ENCODE results near the gene PXDC1.

Gene PXDC1

GRCh38 chr6:3740551-3741476 lies 10.7 kb downstream of the PXDC1 start:
- no peaks in the 10 kb centered on the region for H3K27me3 ChIP-seq
- no peak overlapping the region for H3K9ac ChIP-seq
- peaks cover 40% of the 10 kb centered on the region for H3K4me1 ChIP-seq
- H3K9me3 ChIP-seq = no peaks in the 10 kb centered on the region
- no peak overlapping the region for H3K27ac ChIP-seq
- peaks cover 4% of the 10 kb centered on the region; the same call in 1 of the 2 replicates for H3K36me3 ChIP-seq
- 0 out of 2 replicates have a peak, but pooled peaks cover 5% of the 10 kb centered on the region for H4K20me1 ChIP-seq
- H3K4me3 ChIP-seq = no peak overlapping the region
- no peak overlapping the region for H3K4me2 ChIP-seq
- TF ChIP-seq Cebpa-rat (IDR thresholded peaks at IDR 0.05) = no peak

GRCh38 chr6:3739311-3739897 lies 12.1 kb downstream of the PXDC1 start:
- H3K9me3 ChIP-seq = peaks cover 11% of the 10 kb centered on the region
- no peak overlapping the region for H3K4me2 ChIP-seq
- no peak overlapping the region for H3K27ac ChIP-seq
- H3K4me1 ChIP-seq = peaks cover 39% of the 10 kb centered on the region
- H3K36me3 ChIP-seq = peaks cover 12% of the 10 kb centered on the region
- no peak for TF ChIP-seq Cebpa-rat (IDR thresholded peaks at IDR 0.05)
- H3K4me3 ChIP-seq = no peak overlapping the region
- H4K20me1 ChIP-seq = 0 out of 2 replicates have a peak, but pooled peaks cover 5% of the 10 kb centered on the region
- H3K27me3 ChIP-seq = no peaks in the 10 kb centered on the region
- H3K9ac ChIP-seq = no peak overlapping the region

- H3K36me3 ChIP-seq = peaks cover 12% of the 10 kb centered on the region
- no peak for TF ChIP-seq Cebpa-rat (IDR thresholded peaks at IDR 0.05)
- peaks cover 31% of the 10 kb centered on the region for H3K4me1 ChIP-seq
Observed at GRCh38 chr6:3738381-3739131, 13.0 kb downstream of the PXDC1 start.

GRCh38 chr6:3737831-3738210 lies 13.7 kb downstream of the PXDC1 start:
- TF ChIP-seq Cebpa-rat (IDR thresholded peaks at IDR 0.05) = no peak
- Histone ChIP-seq H3K4me2 (no peak overlapping the region), H3K27me3 (no peaks in the 10 kb centered on the region), H3K4me3 (no peak overlapping the region), H3K9ac (no peak overlapping the region), H3K4me1 (peaks cover 24% of the 10 kb centered on the region), H3K27ac (no peak overlapping the region), H3K36me3 (peaks cover 12% of the 10 kb centered on the region), H3K9me3 (peaks cover 11% of the 10 kb centered on the region), H4K20me1 (0 out of 2 replicates have a peak, but pooled peaks cover 10% of the 10 kb centered on the region)

More at GRCh38 chr6:3738381-3739131, 13.0 kb downstream of the PXDC1 start:
- H3K4me3 ChIP-seq = no peak overlapping the region
- no peak overlapping the region for H3K9ac ChIP-seq
- no peak overlapping the region for H3K27ac ChIP-seq
- H3K9me3 ChIP-seq = peaks cover 11% of the 10 kb centered on the region
- H3K4me2 ChIP-seq = no peak overlapping the region
- H3K27me3 ChIP-seq = no peaks in the 10 kb centered on the region
- 0 out of 2 replicates have a peak, but pooled peaks cover 10% of the 10 kb centered on the region for H4K20me1 ChIP-seq

- Histone ChIP-seq H3K9ac (no peak overlapping the region), H3K36me3 (peaks cover 12% of the 10 kb centered on the region), H3K27me3 (no peaks in the 10 kb centered on the region), H3K9me3 (peaks cover 11% of the 10 kb centered on the region), H3K27ac (no peak overlapping the region), H3K4me3 (no peak overlapping the region), H4K20me1 (0 out of 2 replicates have a peak, but pooled peaks cover 10% of the 10 kb centered on the region), H3K4me1 (peaks cover 21% of the 10 kb centered on the region), H3K4me2 (no peak overlapping the region)
- TF ChIP-seq Cebpa-rat (IDR thresholded peaks at IDR 0.05) = no peak
Observed at GRCh38 chr6:3737149-3737830, 14.2 kb downstream of the PXDC1 start.

GRCh38 chr6:3735029-3735605 lies 16.4 kb downstream of the PXDC1 start:
- Histone ChIP-seq H3K9ac (no peak overlapping the region), H3K9me3 (peaks cover 11% of the 10 kb centered on the region), H4K20me1 (0 out of 2 replicates have a peak, but pooled peaks cover 5% of the 10 kb centered on the region), H3K4me3 (no peak overlapping the region), H3K27me3 (no peaks in the 10 kb centered on the region), H3K4me2 (no peak overlapping the region), H3K27ac (no peak overlapping the region), H3K4me1 (peaks cover 21% of the 10 kb centered on the region), H3K36me3 (peaks cover 12% of the 10 kb centered on the region)
- TF ChIP-seq Cebpa-rat (IDR thresholded peaks at IDR 0.05) = no peak

GRCh38 chr6:3734023-3734422 lies 17.5 kb downstream of the PXDC1 start:
- Histone ChIP-seq H3K4me2 (no peak overlapping the region), H3K36me3 (peaks cover 12% of the 10 kb centered on the region), H3K9me3 (peaks cover 11% of the 10 kb centered on the region), H3K4me3 (no peak overlapping the region), H3K27me3 (no peaks in the 10 kb centered on the region), H3K4me1 (peaks cover 21% of the 10 kb centered on the region), H3K9ac (no peak overlapping the region), H4K20me1 (0 out of 2 replicates have a peak, but pooled peaks cover 5% of the 10 kb centered on the region), H3K27ac (no peak overlapping the region)
- no peak for TF ChIP-seq Cebpa-rat (IDR thresholded peaks at IDR 0.05)

GRCh38 chr6:3733321-3733925 lies 18.1 kb downstream of the PXDC1 start:
- TF ChIP-seq Cebpa-rat (IDR thresholded peaks at IDR 0.05) = no peak
- Histone ChIP-seq H3K9me3 (peaks cover 11% of the 10 kb centered on the region), H3K4me3 (no peak overlapping the region), H3K4me2 (no peak overlapping the region), H4K20me1 (0 out of 2 replicates have a peak, but pooled peaks cover 5% of the 10 kb centered on the region), H3K27ac (no peak overlapping the region), H3K9ac (no peak overlapping the region), H3K27me3 (no peaks in the 10 kb centered on the region), H3K4me1 (peaks cover 21% of the 10 kb centered on the region), H3K36me3 (peaks cover 12% of the 10 kb centered on the region)

Data from BLaER1 (cell line).